Panc1 (cell line): Measurements from ENCODE around the gene UBE2E2. TPM values are rescaled to one million over a fixed set of nuclear protein-coding genes. Genes with fewer than 3 reads are reported as not detected.

Source experiments
- ATAC-seq: fragments of 200-7000 bp; cut with Tn5 transposase; 2 replicates; pipeline ENCODE4 v1.9.1; 2020; ENCODE audit warnings: mild to moderate bottlenecking, moderate library complexity
- BruUV-seq: library from RNA; stranded (reverse); fragments of 400-500 nt; replicated peaks from 2 replicates; lab custom pipeline; 2021; lab: Mats Ljungman, UMichigan
- CTCF ChIA-PET: fragments of 300-600 bp; sonication (Branson Sonifier 250); formaldehyde crosslinking; loops from one replicate; lab custom pipeline; 2022; ENCODE audit warnings: antibody characterized with exemption; lab: Charles Lee
- POLR2A ChIA-PET: fragments of 300-600 bp; sonication (Branson Sonifier 250); formaldehyde crosslinking; loops from one replicate; lab custom pipeline; 2022; ENCODE audit warnings: antibody characterized with exemption; lab: Charles Lee
- DNase-seq: peaks from one replicate; pipeline ENCODE4 v3.0.0-alpha.2; 2010; ENCODE audit warnings: low read depth, low spot score
- H3K27ac ChIP-seq: 2 replicates; pipeline ENCODE4 v1.5.1; 2011; ENCODE audit warnings: mild to moderate bottlenecking, low read length, inconsistent platforms
- H3K27me3 ChIP-seq: fragments of 200-500 bp; sonication (Bioruptor generic); 2 replicates; pipeline ENCODE4 v1.6.0; 2014; ENCODE audit warnings: low read length, inconsistent platforms; ENCODE audit not compliant: control insufficient read depth, insufficient read depth
- H3K36me3 ChIP-seq: fragments of 200-500 bp; sonication (Bioruptor generic); 2 replicates; pipeline ENCODE4 v1.5.1; 2014; ENCODE audit warnings: inconsistent platforms, mild to moderate bottlenecking, low read length, moderate library complexity; ENCODE audit not compliant: control insufficient read depth, insufficient read depth
- H3K4me1 ChIP-seq: 2 replicates; pipeline ENCODE4 v1.5.1; 2011; ENCODE audit warnings: inconsistent platforms, mild to moderate bottlenecking, low read length, moderate library complexity; ENCODE audit not compliant: control insufficient read depth, insufficient read depth
- H3K4me3 ChIP-seq, 2 experiments: 2 replicates each; pipeline ENCODE4 v1.5.1; 2011 to 2012; ENCODE audit warnings: low read depth in 2 of 2, low read length in 2 of 2, mild to moderate bottlenecking in 2 of 2, inconsistent platforms in 1 of 2, moderate library complexity in 1 of 2
- H3K9me3 ChIP-seq: fragments of 200-500 bp; sonication (Bioruptor generic); 2 replicates; pipeline ENCODE4 v1.5.1; 2014; ENCODE audit warnings: low read depth, mild to moderate bottlenecking, inconsistent platforms, low read length, moderate library complexity; ENCODE audit not compliant: control insufficient read depth, insufficient read depth
- POLR2AphosphoS5 ChIP-seq: IDR thresholded peaks from 2 replicates; pipeline ENCODE4 v1.6.1; 2012; ENCODE audit warnings: mild to moderate bottlenecking, low read depth, low read length, moderate library complexity
- SIN3A ChIP-seq: IDR thresholded peaks from 2 replicates; pipeline ENCODE4 v1.6.1; 2012; ENCODE audit warnings: low read depth, mild to moderate bottlenecking, low read length, moderate library complexity, borderline replicate concordance; ENCODE audit not compliant: insufficient read depth
- TCF7L2 ChIP-seq: IDR thresholded peaks from 2 replicates; pipeline ENCODE4 v1.6.1; 2011; ENCODE audit warnings: mild to moderate bottlenecking, low read depth, low read length, inconsistent platforms
- in situ Hi-C: cut with HindIII; loops from 2 replicates; pipeline ENCODE4 v1.10.0; 2016; ENCODE audit warnings: low sequenced_read_pairs, low pct_unique_long_range_greater_than_20kb
- intact Hi-C: fragments of 100-400 bp; cut with micrococcal nuclease; formaldehyde crosslinking; loops from one replicate; pipeline ENCODE4 v1.10.0; 2022; ENCODE audit not compliant: unreplicated experiment
- total RNA-seq: library from RNA; stranded (reverse); gene quantifications from one replicate; pipeline ENCODE4 v1.2.1, GENCODE V29; 2021; ENCODE audit not compliant: unreplicated experiment
- TF ChIP-seq, protein P1 (sequence below): fragments of 450-650 bp; IDR thresholded peaks from 2 replicates; pipeline ENCODE4 v1.5.1; 2017; ENCODE audit warnings: mild to moderate bottlenecking
- TF ChIP-seq, protein P2 (sequence below), 2 experiments: IDR thresholded peaks; 2 replicates each; pipeline ENCODE4 v1.6.1; 2011 to 2012; ENCODE audit warnings: low read depth in 2 of 2, control low read depth in 1 of 2, low read length in 1 of 2, mild to moderate bottlenecking in 1 of 2, moderate library complexity in 1 of 2; ENCODE audit not compliant: insufficient read depth in 1 of 2

UBE2E2 gene
- total RNA-seq, 1 experiment from 2014 or later: 38.2 TPM

DNA sequence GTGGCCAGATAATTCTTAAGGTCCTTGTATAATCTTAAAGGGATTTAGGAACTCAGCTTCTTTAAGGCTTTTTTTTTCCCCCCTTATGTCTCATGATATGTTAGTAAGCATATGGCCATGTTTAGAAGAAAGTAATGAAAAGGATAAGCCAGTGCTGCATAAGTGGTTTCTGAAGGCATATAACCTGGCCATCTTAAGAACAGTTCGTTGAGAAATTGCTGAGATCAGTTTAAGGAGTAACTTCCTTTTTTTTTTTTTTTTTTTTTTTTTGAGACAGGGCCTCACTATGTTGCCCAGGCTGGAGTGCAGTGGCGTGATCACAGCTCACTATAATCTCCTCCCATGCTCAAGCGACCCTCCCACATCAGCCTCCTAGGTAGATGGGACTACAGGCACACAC lies 51.7 kb downstream of the UBE2E2 start:
- Histone ChIP-seq H3K4me3 (no peak overlapping the region), H3K4me1 (peaks cover 3% of the 10 kb centered on the region; the same call in 1 of the 2 replicates), H3K27me3 (no peaks in the 10 kb centered on the region), H3K36me3 (no peaks in the 10 kb centered on the region), H3K9me3 (no peaks in the 10 kb centered on the region), H3K27ac (no peak overlapping the region)
- BruUV-seq: no TSS peak
- in situ Hi-C loops (no loop called here), intact Hi-C loops (no loop called here)
- TF ChIP-seq, protein P1, sequence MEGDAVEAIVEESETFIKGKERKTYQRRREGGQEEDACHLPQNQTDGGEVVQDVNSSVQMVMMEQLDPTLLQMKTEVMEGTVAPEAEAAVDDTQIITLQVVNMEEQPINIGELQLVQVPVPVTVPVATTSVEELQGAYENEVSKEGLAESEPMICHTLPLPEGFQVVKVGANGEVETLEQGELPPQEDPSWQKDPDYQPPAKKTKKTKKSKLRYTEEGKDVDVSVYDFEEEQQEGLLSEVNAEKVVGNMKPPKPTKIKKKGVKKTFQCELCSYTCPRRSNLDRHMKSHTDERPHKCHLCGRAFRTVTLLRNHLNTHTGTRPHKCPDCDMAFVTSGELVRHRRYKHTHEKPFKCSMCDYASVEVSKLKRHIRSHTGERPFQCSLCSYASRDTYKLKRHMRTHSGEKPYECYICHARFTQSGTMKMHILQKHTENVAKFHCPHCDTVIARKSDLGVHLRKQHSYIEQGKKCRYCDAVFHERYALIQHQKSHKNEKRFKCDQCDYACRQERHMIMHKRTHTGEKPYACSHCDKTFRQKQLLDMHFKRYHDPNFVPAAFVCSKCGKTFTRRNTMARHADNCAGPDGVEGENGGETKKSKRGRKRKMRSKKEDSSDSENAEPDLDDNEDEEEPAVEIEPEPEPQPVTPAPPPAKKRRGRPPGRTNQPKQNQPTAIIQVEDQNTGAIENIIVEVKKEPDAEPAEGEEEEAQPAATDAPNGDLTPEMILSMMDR: no peak
- no peak for TF ChIP-seq POLR2AphosphoS5
- TF ChIP-seq, protein P2, sequence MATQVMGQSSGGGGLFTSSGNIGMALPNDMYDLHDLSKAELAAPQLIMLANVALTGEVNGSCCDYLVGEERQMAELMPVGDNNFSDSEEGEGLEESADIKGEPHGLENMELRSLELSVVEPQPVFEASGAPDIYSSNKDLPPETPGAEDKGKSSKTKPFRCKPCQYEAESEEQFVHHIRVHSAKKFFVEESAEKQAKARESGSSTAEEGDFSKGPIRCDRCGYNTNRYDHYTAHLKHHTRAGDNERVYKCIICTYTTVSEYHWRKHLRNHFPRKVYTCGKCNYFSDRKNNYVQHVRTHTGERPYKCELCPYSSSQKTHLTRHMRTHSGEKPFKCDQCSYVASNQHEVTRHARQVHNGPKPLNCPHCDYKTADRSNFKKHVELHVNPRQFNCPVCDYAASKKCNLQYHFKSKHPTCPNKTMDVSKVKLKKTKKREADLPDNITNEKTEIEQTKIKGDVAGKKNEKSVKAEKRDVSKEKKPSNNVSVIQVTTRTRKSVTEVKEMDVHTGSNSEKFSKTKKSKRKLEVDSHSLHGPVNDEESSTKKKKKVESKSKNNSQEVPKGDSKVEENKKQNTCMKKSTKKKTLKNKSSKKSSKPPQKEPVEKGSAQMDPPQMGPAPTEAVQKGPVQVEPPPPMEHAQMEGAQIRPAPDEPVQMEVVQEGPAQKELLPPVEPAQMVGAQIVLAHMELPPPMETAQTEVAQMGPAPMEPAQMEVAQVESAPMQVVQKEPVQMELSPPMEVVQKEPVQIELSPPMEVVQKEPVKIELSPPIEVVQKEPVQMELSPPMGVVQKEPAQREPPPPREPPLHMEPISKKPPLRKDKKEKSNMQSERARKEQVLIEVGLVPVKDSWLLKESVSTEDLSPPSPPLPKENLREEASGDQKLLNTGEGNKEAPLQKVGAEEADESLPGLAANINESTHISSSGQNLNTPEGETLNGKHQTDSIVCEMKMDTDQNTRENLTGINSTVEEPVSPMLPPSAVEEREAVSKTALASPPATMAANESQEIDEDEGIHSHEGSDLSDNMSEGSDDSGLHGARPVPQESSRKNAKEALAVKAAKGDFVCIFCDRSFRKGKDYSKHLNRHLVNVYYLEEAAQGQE (IDR thresholded peaks at IDR 0.05; ENCODE audit: insufficient read depth in 1 of 2, low read depth in 2 of 2, low read length in 1 of 2): no peak
- no peak for TF ChIP-seq SIN3A
- no peak for TF ChIP-seq TCF7L2
- POLR2A ChIA-PET: no interaction called here
- no peak for DNase-seq
- ATAC-seq: no peak
- CTCF ChIA-PET: interaction anchor here (0.7 kb wide), 1 partner anchor 14 kb away, joined by 5 read pairs; no protein-coding TSS in a partner anchor

DNA sequence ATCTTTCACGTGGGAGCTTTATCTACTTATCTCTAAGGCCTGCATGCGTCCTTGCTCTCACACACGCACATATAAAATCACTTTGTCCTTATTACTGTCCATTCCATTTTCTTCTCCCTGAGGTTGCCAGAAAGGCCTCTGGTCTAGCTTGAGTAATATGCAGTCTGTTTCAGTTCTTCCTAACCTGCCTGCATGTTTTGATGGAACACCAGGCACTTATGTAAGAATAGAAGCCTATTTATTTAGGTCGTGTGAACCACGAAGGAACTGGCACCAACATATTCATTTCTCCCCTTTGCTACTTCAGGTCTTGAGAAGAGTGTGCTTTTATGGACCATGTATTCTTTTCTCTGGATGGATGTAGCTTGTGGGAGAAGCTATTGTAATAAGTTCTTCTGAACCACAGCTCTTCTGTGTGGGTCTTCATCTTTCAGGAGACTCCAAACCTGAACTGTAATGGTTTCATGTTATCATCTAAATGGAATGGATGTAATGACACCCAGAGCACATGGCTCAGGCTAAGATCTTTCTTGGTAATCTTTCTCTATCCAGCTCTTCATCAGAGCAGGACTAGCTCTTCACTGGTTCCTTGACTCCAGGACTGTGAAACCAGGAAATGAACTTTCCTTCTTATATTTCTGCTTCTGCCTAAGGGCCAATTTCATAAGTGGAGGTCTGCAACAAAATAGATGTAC lies 53.8 kb downstream of the UBE2E2 start:
- intact Hi-C loops: no loop called here
- TF ChIP-seq TCF7L2 (no peak), POLR2AphosphoS5 (no peak), SIN3A (no peak)
- TF ChIP-seq, protein P1: no peak
- TF ChIP-seq, protein P2 (IDR thresholded peaks at IDR 0.05; ENCODE audit: insufficient read depth in 1 of 2, low read depth in 2 of 2, low read length in 1 of 2): no peak
- H3K27ac ChIP-seq: no peak overlapping the region
- H3K36me3 ChIP-seq: no peaks in the 10 kb centered on the region
- CTCF ChIA-PET: interaction anchor here (0.7 kb wide), 1 partner anchor 52 kb away, joined by 20 read pairs; no protein-coding TSS in a partner anchor
- H3K27me3 ChIP-seq: no peaks in the 10 kb centered on the region
- no peaks in the 10 kb centered on the region for H3K9me3 ChIP-seq
- H3K4me1 ChIP-seq: peaks cover 3% of the 10 kb centered on the region; the same call in 1 of the 2 replicates
- BruUV-seq: no TSS peak
- DNase-seq: no peak
- ATAC-seq: no peak
- in situ Hi-C loops: no loop called here
- H3K4me3 ChIP-seq: no peak overlapping the region
- POLR2A ChIA-PET: interaction anchor here (0.6 to 0.7 kb wide), 2 partner anchors 8 to 407 kb away, joined by 3 to 4 read pairs; no protein-coding TSS in a partner anchor
